Endothelial cell of umbilical vein (primary cell): ENCODE data around the gene ZNF441. TPM values are rescaled to one million over a fixed set of nuclear protein-coding genes. Genes with fewer than 3 reads are reported as not detected.

Experiments
- BruUV-seq: library from RNA; stranded (reverse); fragments of 400-500 nt; replicated peaks from 2 replicates; lab custom pipeline; 2021; lab: Mats Ljungman, UMichigan
- CTCF ChIA-PET: fragments of 300-600, 350-600 bp; sonication (Branson Sonifier 250); formaldehyde crosslinking; loops from one replicate; lab custom pipeline; 2021; ENCODE audit warnings: antibody characterized with exemption, inconsistent platforms; lab: Charles Lee
- POLR2A ChIA-PET: fragments of 300-600, 350-600 bp; sonication (Branson Sonifier 250); formaldehyde crosslinking; loops from one replicate; lab custom pipeline; 2021; ENCODE audit warnings: antibody characterized with exemption, inconsistent platforms; lab: Charles Lee
- DNase-seq: peaks from one replicate; pipeline ENCODE4 v3.0.0-alpha.2; 2011; ENCODE audit warnings: low read depth, low spot score
- FAIRE-seq: peaks from 2 replicates; lab custom pipeline; 2011; peaks lifted over from hg19 to GRCh38; lab: Jason Lieb, UNC
- H2AFZ ChIP-seq: 2 replicates; pipeline ENCODE4 v1.6.0; 2012; ENCODE audit warnings: low read depth, low read length, control low read depth, inconsistent platforms
- H3K27ac ChIP-seq: 2 replicates; pipeline ENCODE4 v1.5.1; 2011; ENCODE audit warnings: low read depth, mild to moderate bottlenecking, control low read depth, low read length, moderate library complexity; ENCODE audit not compliant: insufficient read depth
- H3K27me3 ChIP-seq, 2 experiments: 2 replicates each; pipeline versions ENCODE4 v1.6.0 to v1.6.1; 2011; ENCODE audit warnings: low read length in 2 of 2, mixed read lengths in 1 of 2; ENCODE audit not compliant: control insufficient read depth in 2 of 2, insufficient read depth in 2 of 2
- H3K36me3 ChIP-seq, 2 experiments: 2 replicates in 1 of 2; 3 replicates in 1 of 2; pipeline ENCODE4 v1.5.1; 2011; ENCODE audit warnings: low read length in 2 of 2, mild to moderate bottlenecking in 1 of 2, moderate library complexity in 1 of 2; ENCODE audit not compliant: control insufficient read depth in 2 of 2, insufficient read depth in 2 of 2; ENCODE audit errors: extremely low read depth in 1 of 2
- H3K4me1 ChIP-seq: 3 replicates; pipeline ENCODE4 v1.5.1; 2011; ENCODE audit warnings: mild to moderate bottlenecking, low read length; ENCODE audit not compliant: control insufficient read depth, insufficient read depth; ENCODE audit errors: extremely low read depth
- H3K4me2 ChIP-seq: 2 replicates; pipeline ENCODE4 v1.6.1; 2011; ENCODE audit warnings: low read length, control low read depth, mixed read lengths; ENCODE audit not compliant: insufficient read depth
- H3K4me3 ChIP-seq, 3 experiments: fragments of 200-600 bp in 1 of 3; sonication (generic), shearing (Covaris generic) in 1 of 3; replicated peaks in 1 of 3; 2 replicates each; pipeline ENCODE4 v1.5.1; 2011 to 2016; ENCODE audit warnings: control low read depth in 3 of 3, low read length in 3 of 3, mild to moderate bottlenecking in 2 of 3, inconsistent platforms in 1 of 3, low read depth in 1 of 3, moderate library complexity in 1 of 3; ENCODE audit not compliant: insufficient read depth in 1 of 3
- H3K79me2 ChIP-seq: 2 replicates; pipeline ENCODE4 v1.6.0; 2012; ENCODE audit warnings: low read length, inconsistent platforms; ENCODE audit not compliant: control insufficient read depth, insufficient read depth
- H3K9ac ChIP-seq: replicated peaks from 2 replicates; pipeline ENCODE3; 2011; ENCODE audit warnings: low read length, control low read depth; ENCODE audit not compliant: insufficient read depth; ENCODE audit errors: extremely low read depth
- H3K9me1 ChIP-seq: replicated peaks from 3 replicates; pipeline ENCODE4 v1.6.0; 2011; ENCODE audit warnings: mild to moderate bottlenecking, low read length; ENCODE audit not compliant: control insufficient read depth, insufficient read depth; ENCODE audit errors: extremely low read depth
- H3K9me3 ChIP-seq: replicated peaks from 2 replicates; pipeline ENCODE4 v1.5.1; 2012; ENCODE audit warnings: low read length, inconsistent platforms; ENCODE audit not compliant: control insufficient read depth, insufficient read depth
- H4K20me1 ChIP-seq: replicated peaks from 2 replicates; pipeline ENCODE3; 2011; ENCODE audit warnings: mild to moderate bottlenecking, low read length; ENCODE audit not compliant: control insufficient read depth, insufficient read depth; ENCODE audit errors: extremely low read depth
- CTCF ChIP-seq, 2 donors: IDR thresholded peaks; 1 replicate in 1 of 2; 2 replicates in 1 of 2; pipeline ENCODE4 v1.5.1; 2011; ENCODE audit warnings: low read length in 2 of 2, mild to moderate bottlenecking in 2 of 2, moderate library complexity in 2 of 2, control low read depth in 1 of 2, inconsistent platforms in 1 of 2, low read depth in 1 of 2; ENCODE audit not compliant: insufficient read depth in 1 of 2; ENCODE audit errors: extremely low read depth in 1 of 2
- EZH2 ChIP-seq: IDR thresholded peaks from 2 replicates; pipeline ENCODE4 v1.6.1; 2012; ENCODE audit warnings: borderline replicate concordance, low read depth, mild to moderate bottlenecking, moderate library complexity, low read length, inconsistent platforms; ENCODE audit not compliant: severe bottlenecking
- FOS ChIP-seq: IDR thresholded peaks from 2 replicates; pipeline ENCODE4 v1.6.1; 2011; ENCODE audit warnings: mild to moderate bottlenecking, low read length, moderate library complexity, borderline replicate concordance; ENCODE audit not compliant: insufficient read depth
- JUN ChIP-seq: IDR thresholded peaks from 2 replicates; pipeline ENCODE4 v1.6.1; 2011; ENCODE audit warnings: borderline replicate concordance, low read depth; ENCODE audit not compliant: insufficient read length, insufficient read depth
- MAX ChIP-seq: IDR thresholded peaks from 2 replicates; pipeline ENCODE4 v1.6.1; 2011; ENCODE audit not compliant: insufficient read depth, insufficient read length
- MYC ChIP-seq: IDR thresholded peaks from one replicate; pipeline ENCODE4 v1.6.1; 2011; ENCODE audit warnings: mild to moderate bottlenecking, low read depth, low read length
- POLR2A ChIP-seq: IDR thresholded peaks from 2 replicates; pipeline ENCODE4 v1.6.1; 2012; ENCODE audit warnings: low read depth, mild to moderate bottlenecking, control low read depth, low read length
- POLR2AphosphoS5 ChIP-seq: IDR thresholded peaks from 2 replicates; pipeline ENCODE4 v1.6.1; 2012; ENCODE audit warnings: low read depth, mild to moderate bottlenecking, control low read depth, low read length, moderate library complexity; ENCODE audit not compliant: insufficient read depth
- dilution Hi-C: fragments of 300-500 bp; cut with MboI; formaldehyde crosslinking; loops from one replicate; pipeline ENCODE4 v1.15.0; 2019; ENCODE audit warnings: low sequenced_read_pairs; ENCODE audit not compliant: extremely low pct_ligation_motif_present
- intact Hi-C: fragments of 100-400 bp; cut with micrococcal nuclease; formaldehyde crosslinking; loops from one replicate; pipeline ENCODE4 v1.10.0; 2022
- polyA plus RNA-seq, 4 experiments: library from polyadenylated mRNA; depleted of rRNA in 3 of 4; stranded (reverse) in 3 of 4; unstranded in 1 of 4; fragments of >200 nt; gene quantifications; 2 replicates each; pipeline versions ENCODE4 v1.2.1 to v1.2.3, GENCODE V29; 2011 to 2012; ENCODE audit warnings: missing spikeins in 1 of 4
- total RNA-seq: library from RNA; stranded (reverse); gene quantifications from 2 replicates; pipeline ENCODE4 v1.2.3, GENCODE V29; 2021

Gene ZNF441
- total and polyA plus RNA-seq, 2 donors (not counting 3 experiments of a cell fraction or from before 2014, with no cell fraction given), result 1.9 to 4.5 TPM

GRCh38 chr19:11807099-11807380 lies 40.2 kb downstream of the ZNF441 start:
- CTCF ChIA-PET, result interaction anchor here (1.1 kb wide), 1 partner anchor 9 kb away, joined by 3 read pairs; no protein-coding TSS in a partner anchor
- no TSS peak for BruUV-seq

More at GRCh38 chr19:11807099-11807380, 40.2 kb downstream of the ZNF441 start:
- H4K20me1 ChIP-seq, result no peaks in the 10 kb centered on the region
- H2AFZ ChIP-seq, result no peak overlapping the region
- H3K9me1 ChIP-seq, result no peaks in the 10 kb centered on the region
- dilution Hi-C loops, result no loop called here
- POLR2A ChIA-PET, result no interaction called here
- no peak for TF ChIP-seq CTCF (IDR thresholded peaks at IDR 0.05; ENCODE audit: extremely low read depth in 1 of 2, insufficient read depth in 1 of 2, low read depth in 1 of 2, low read length in 2 of 2)
- TF ChIP-seq EZH2, result no peak
- no peak for TF ChIP-seq MAX
- TF ChIP-seq FOS, result no peak
- no peak for TF ChIP-seq POLR2AphosphoS5
- TF ChIP-seq JUN, result no peak
- no peak for TF ChIP-seq POLR2A
- TF ChIP-seq MYC, result no peak
- H3K27ac ChIP-seq, result no peak overlapping the region
- FAIRE-seq (no peak), DNase-seq (no peak)
- no peak overlapping the region for H3K4me2 ChIP-seq
- H3K9ac ChIP-seq, result no peak overlapping the region
- H3K4me1 ChIP-seq, result no peaks in the 10 kb centered on the region
- no peak overlapping the region for H3K4me3 ChIP-seq
- H3K9me3 ChIP-seq, result peaks cover 9% of the 10 kb centered on the region
- no peaks in the 10 kb centered on the region for H3K36me3 ChIP-seq
- no peaks in the 10 kb centered on the region for H3K27me3 ChIP-seq
- H3K79me2 ChIP-seq, result no peaks in the 10 kb centered on the region
- intact Hi-C loops, result no loop called here
